Upper lobe of left lung (tissue), 6 donors: Measurements from ENCODE around the gene TRIP11. TPM values are rescaled to one million over a fixed set of nuclear protein-coding genes. Genes with fewer than 3 reads are reported as not detected.
A peak's percentile ranks its signal among the peaks of the same experiment; 100 is the strongest.

Experiments
- ATAC-seq, 2 donors: fragments of 200-7000 bp; cut with Tn5 transposase; one replicate each; pipeline ENCODE4 v1.9.1; 2022; ENCODE audit warnings: mild to moderate bottlenecking in 2 of 2, moderate library complexity in 2 of 2; ENCODE audit not compliant: low FRiP score in 2 of 2
- DNase-seq, 2 donors: peaks; one replicate each; pipeline ENCODE4 v3.0.0-alpha.2; 2019 to 2020
- H3K27ac ChIP-seq, 4 donors: fragments of 200-600 bp; sonication (generic); one replicate each; pipeline ENCODE4 v1.5.1; 2016 to 2019
- H3K27me3 ChIP-seq, 4 donors: fragments of 200-600 bp; sonication (generic); one replicate each; pipeline ENCODE4 v1.5.1; 2017 to 2019
- H3K36me3 ChIP-seq, 4 donors: fragments of 200-600 bp; sonication (generic); one replicate each; pipeline ENCODE4 v1.5.1; 2016 to 2019
- H3K4me1 ChIP-seq, 4 donors: fragments of 200-600 bp; sonication (generic); one replicate each; pipeline ENCODE4 v1.5.1; 2018 to 2019
- H3K4me3 ChIP-seq, 4 donors: fragments of 200-600 bp; sonication (generic); one replicate each; pipeline ENCODE4 v1.5.1; 2017 to 2019; ENCODE audit warnings: mild to moderate bottlenecking in 2 of 4, moderate library complexity in 1 of 4
- H3K9me3 ChIP-seq, 4 donors: fragments of 200-600 bp; sonication (generic); one replicate each; pipeline ENCODE4 v1.5.1; 2018 to 2019
- CTCF ChIP-seq, 6 experiments: fragments of 450-650 bp in 4 of 6; fragments of 200-600 bp in 2 of 6; sonication (generic) in 2 of 6; IDR thresholded peaks; one replicate each; pipeline ENCODE4 v1.5.1; 2016 to 2019; ENCODE audit warnings: antibody characterized with exemption in 6 of 6
- EP300 ChIP-seq, 4 donors: sonication (generic); formaldehyde crosslinking; IDR thresholded peaks; one replicate each; pipeline ENCODE4 v1.5.1; 2017; ENCODE audit warnings: antibody characterized with exemption in 4 of 4, control low read depth in 2 of 4
- POLR2A ChIP-seq, 4 donors: fragments of 450-650 bp; IDR thresholded peaks; one replicate each; pipeline ENCODE4 v1.5.1; 2016 to 2017; ENCODE audit warnings: antibody characterized with exemption in 4 of 4, mild to moderate bottlenecking in 2 of 4
- POLR2AphosphoS5 ChIP-seq, 2 donors: sonication (generic); formaldehyde crosslinking; IDR thresholded peaks; one replicate each; pipeline ENCODE4 v1.5.1; 2017; ENCODE audit warnings: antibody characterized with exemption in 2 of 2
- WGBS, 2 donors: methylation state at CpG; one replicate each; pipeline ENCODE4 v1.1.5; 2017 to 2018; 5-methylcytosine and 5-hydroxymethylcytosine counted together
- total RNA-seq, 6 donors: library from RNA; depleted of rRNA in 4 of 6; stranded (reverse); fragments of >200 nt in 4 of 6; gene quantifications; one replicate each; pipeline versions ENCODE4 v1.1.0 to v1.2.1, GENCODE V29; 2016 to 2021
- donor health status: DM: no; HTN: no; CAD: no; lungs with moderate emphysema.
- donor health status: DM: no; HTN: yes; CAD: no; lungs with severe emphysema.

The TRIP11 gene
- total RNA-seq, 6 donors from 2014 or later: 19.2 to 71.8 (median 39.1) TPM

GRCh38 chr14:91947475-91948184, 92.2 kb downstream of the TRIP11 start, which contains the start of gene FBLN5:
Gene FBLN5 (minus strand): TSS chr14:91947694. CDS start chr14:91947229, 465 bp downstream.
- TF ChIP-seq EP300 (IDR thresholded peaks at IDR 0.05) (no peak), POLR2A (IDR thresholded peaks at IDR 0.05) (peak in 1 of 4 donors; percentile 55), CTCF (IDR thresholded peaks at IDR 0.05) (no peak), POLR2AphosphoS5 (IDR thresholded peaks at IDR 0.05) (peak in 1 of 2 donors; percentile 43)
- ATAC-seq: peak; percentile 92 to 93

GRCh38 chr14:91946622-91947474, 93.0 kb downstream of the TRIP11 start:
- peak overlapping the region; percentile 47 to 65 (median 53) for H3K4me3 ChIP-seq
- ATAC-seq (peak in 1 of 2 donors; percentile 41), DNase-seq (peak in 1 of 2 donors; percentile 83)
- 15 to 22% methylated on average over 21 to 38 of the region's 38 CpGs for WGBS, 2 donors
- no peaks in the 10 kb centered on the region for H3K9me3 ChIP-seq
- no peaks in the 10 kb centered on the region for H3K27me3 ChIP-seq
- peaks cover 0 to 2% (median 0%) of the 10 kb centered on the region in 4 donors for H3K36me3 ChIP-seq
- TF ChIP-seq POLR2AphosphoS5 (IDR thresholded peaks at IDR 0.05): no peak
- peak in 2 of 4 donors; percentile 67 to 68 for TF ChIP-seq POLR2A (IDR thresholded peaks at IDR 0.05)
- H3K4me1 ChIP-seq: peaks cover 7 to 32% (median 10%) of the 10 kb centered on the region in 4 donors
- H3K27ac ChIP-seq: peak overlapping the region; percentile 74 to 80 (median 80)

More at GRCh38 chr14:91947475-91948184, 92.2 kb downstream of the TRIP11 start, which contains the start of gene FBLN5:
- H3K36me3 ChIP-seq: no peaks in the 10 kb centered on the region
- H3K27ac ChIP-seq: peak within 1 kb of the TSS; percentile 74 to 80 (median 80)
- no peaks in the 10 kb centered on the region for H3K27me3 ChIP-seq
- no peaks in the 10 kb centered on the region for H3K9me3 ChIP-seq
- H3K4me1 ChIP-seq: peaks cover 7 to 32% (median 10%) of the 10 kb centered on the region in 4 donors
- peak; percentile 63 to 94 for DNase-seq
- WGBS, 2 donors: 7 to 15% methylated on average over 27 to 49 of the region's 54 CpGs
- peak within 1 kb of the TSS; percentile 47 to 65 (median 53) for H3K4me3 ChIP-seq

- Histone ChIP-seq H3K4me1 (peaks cover 7 to 32% (median 10%) of the 10 kb centered on the region in 4 donors), H3K4me3 (peak overlapping the region; percentile 47 to 65 (median 53)), H3K9me3 (no peaks in the 10 kb centered on the region), H3K36me3 (peaks cover 0 to 7% (median 0%) of the 10 kb centered on the region in 4 donors), H3K27ac (peak overlapping the region; percentile 74 to 80 (median 80)), H3K27me3 (no peaks in the 10 kb centered on the region)
- no peak for TF ChIP-seq CTCF (IDR thresholded peaks at IDR 0.05)
- TF ChIP-seq EP300 (IDR thresholded peaks at IDR 0.05): no peak
- no peak for TF ChIP-seq POLR2A (IDR thresholded peaks at IDR 0.05)
- no peak for TF ChIP-seq POLR2AphosphoS5 (IDR thresholded peaks at IDR 0.05)
- WGBS, 2 donors: 46 to 52% methylated on average over 10 of the region's 10 CpGs
- no peak for DNase-seq
- ATAC-seq: no peak
Observed at GRCh38 chr14:91945751-91946621, 93.9 kb downstream of the TRIP11 start.

GRCh38 chr14:91942946-91943345, 96.9 kb downstream of the TRIP11 start:
- peaks cover 0 to 13% (median 4%) of the 10 kb centered on the region in 4 donors for H3K36me3 ChIP-seq
- peaks cover 7 to 24% (median 10%) of the 10 kb centered on the region in 4 donors for H3K4me1 ChIP-seq
- no peaks in the 10 kb centered on the region for H3K27me3 ChIP-seq
- no peak overlapping the region for H3K27ac ChIP-seq
- no peak for DNase-seq
- 95 to 97% methylated on average over 9 of the region's 9 CpGs for WGBS, 2 donors
- TF ChIP-seq CTCF (IDR thresholded peaks at IDR 0.05) (no peak), POLR2A (IDR thresholded peaks at IDR 0.05) (no peak), EP300 (IDR thresholded peaks at IDR 0.05) (no peak)
- no peak overlapping the region for H3K4me3 ChIP-seq
- ATAC-seq: no peak
- no peaks in the 10 kb centered on the region for H3K9me3 ChIP-seq
